MM.1S (cell line): ENCODE measurements around the gene HES2.

Source experiments
- CTCF ChIP-seq: fragments of 300-600 bp; sonication (generic); IDR thresholded peaks from 2 replicates; pipeline ENCODE4 v1.5.1; 2016; ENCODE audit warnings: antibody characterized with exemption, low read length, mixed read lengths
- EZH2 ChIP-seq: fragments of 300-600 bp; sonication (generic); optimal IDR thresholded peaks from 2 replicates; pipeline ENCODE3; 2017; ENCODE audit warnings: low read depth, mild to moderate bottlenecking, antibody characterized with exemption, low read length, mixed read lengths
- EZH2phosphoT487 ChIP-seq: fragments of 300-600 bp; sonication (generic); IDR thresholded peaks from 2 replicates; pipeline ENCODE4 v1.6.1; 2018; ENCODE audit warnings: antibody characterized with exemption, low read length

- TF ChIP-seq EZH2 (no peak), CTCF (no peak), EZH2phosphoT487 (no peak)
Measured at GRCh38 chr1:6414881-6415626, 4.7 kb downstream of the HES2 start.
